ENCODE data around the gene SEC23B.
"Not testable (repeated sequence)": the region's sequence is repeated elsewhere in the genome, so short reads cannot be mapped to it uniquely, and the experiment has no call there.

SEC23B gene

GRCh38 chr20:18526761-18527160, 19.0 kb downstream of the SEC23B start:
- DNase-seq, result not testable (repeated sequence)

DNA sequence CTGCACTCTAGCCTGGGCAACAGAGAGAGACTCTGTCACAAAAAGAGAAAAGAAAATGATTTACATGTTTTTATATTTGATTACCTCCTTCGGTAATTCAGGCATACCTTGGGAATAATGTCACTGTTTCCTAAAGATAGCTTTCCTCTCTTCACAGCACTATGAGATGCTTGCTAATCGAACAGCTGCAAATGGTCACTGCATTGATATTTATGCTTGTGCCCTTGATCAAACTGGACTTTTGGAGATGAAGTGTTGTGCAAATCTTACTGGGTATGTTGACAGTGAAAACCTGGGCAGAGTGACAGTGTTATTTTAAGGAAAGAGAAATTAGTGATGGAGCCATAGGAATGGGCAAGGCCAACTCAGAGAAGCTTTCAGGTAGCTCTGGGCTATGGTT, 19.6 kb downstream of the SEC23B start:
- no peak for DNase-seq

DNA sequence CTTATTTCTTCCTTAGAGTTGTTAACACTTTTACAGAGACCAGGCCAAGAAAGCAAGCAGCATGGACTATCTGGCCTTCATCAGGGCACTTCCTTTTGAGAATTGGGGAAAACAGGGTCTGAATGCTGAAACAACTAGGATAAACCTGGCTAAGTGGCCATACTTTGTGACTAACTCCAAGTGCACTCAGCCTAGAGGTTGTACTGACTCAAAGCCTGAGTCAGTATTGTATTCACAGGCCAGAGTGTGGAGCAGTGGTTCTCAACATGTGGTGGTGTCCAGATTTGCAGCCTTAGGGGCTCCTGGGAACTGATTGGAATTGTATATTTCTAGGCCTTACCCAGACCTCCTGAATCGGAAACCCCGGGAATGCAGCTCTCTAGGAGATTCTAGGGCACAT, 20.1 kb downstream of the SEC23B start:
- DNase-seq, result no peak

GRCh38 chr20:18529041-18529440, 21.3 kb downstream of the SEC23B start:
- DNase-seq, result no peak

DNA sequence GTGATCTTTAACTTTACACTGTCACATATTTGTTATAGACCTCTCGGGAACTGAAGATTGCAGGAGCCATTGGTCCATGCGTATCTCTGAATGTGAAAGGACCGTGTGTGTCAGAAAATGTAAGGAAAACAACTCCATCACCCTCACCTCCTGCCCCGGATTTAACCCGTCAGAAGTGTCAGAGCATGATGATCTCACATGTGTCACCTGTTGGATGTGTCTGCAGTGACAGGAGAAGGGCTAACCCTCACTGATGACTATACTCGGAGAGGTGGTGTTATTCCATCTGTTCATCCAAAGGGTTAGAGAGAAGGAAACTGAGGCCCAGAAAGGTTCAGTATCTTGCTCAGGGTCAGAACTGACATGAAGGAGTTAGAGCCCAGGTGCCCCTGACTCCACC, 24.9 kb downstream of the SEC23B start:
- DNase-seq, result no peak

DNA sequence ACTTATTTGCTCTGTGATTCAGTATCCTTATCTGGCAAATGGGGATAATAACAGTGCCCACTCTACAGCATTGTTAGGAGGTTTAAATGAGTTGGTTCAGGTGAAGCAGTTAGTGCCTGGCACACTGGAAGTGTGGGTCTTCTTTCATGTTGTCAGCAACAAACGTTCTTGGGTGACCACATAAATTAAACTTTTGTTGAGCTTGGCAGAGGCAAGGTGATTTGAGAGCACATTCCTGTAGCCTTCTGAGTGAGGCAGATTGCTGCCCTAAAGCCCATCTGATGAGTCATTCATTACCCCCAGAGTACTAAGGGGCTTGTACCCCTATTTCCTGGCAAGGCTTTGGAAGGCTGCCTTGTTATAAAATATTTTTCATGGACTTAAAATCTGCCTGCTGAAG, 25.8 kb downstream of the SEC23B start:
- no peak for DNase-seq

DNA sequence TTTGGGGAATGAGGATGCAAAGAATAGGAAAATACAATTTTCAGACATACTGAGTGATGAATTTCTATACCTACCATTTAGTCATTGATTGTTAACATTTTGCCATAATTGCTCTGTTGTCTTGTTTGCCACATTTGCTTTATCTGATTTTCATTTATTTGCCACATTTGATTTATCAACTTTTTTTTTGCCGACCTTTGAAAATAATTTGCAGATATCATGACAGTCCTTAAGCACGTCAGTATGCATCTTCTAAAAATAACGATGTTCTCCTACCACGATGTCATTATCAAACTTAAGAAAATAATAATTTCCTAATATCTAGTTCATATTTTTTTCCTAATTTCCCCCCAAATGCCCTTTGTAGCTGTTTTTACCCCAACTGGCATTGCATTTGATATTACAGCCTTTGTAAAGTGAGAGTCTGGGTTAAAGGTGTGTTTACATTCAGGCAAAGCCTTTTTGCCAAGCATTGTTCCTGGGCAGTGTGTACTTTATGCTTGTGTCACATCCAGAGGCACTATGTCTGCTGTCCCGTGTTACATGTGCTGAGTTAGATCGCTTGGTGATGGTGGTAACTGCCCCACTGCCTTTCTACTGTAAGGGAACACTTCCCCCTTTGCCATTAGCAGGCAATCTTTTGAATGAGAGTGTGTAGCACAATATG, 26.4 kb downstream of the SEC23B start:
- DNase-seq, result no peak

GRCh38 chr20:18537651-18538050, 29.9 kb downstream of the SEC23B start:
- DNase-seq, result no peak

GRCh38 chr20:18541741-18542140, 34.0 kb downstream of the SEC23B start:
- no peak for DNase-seq

GRCh38 chr20:18543216-18543615, 35.5 kb downstream of the SEC23B start:
- no peak for DNase-seq

- no peak for DNase-seq
Observed at GRCh38 chr20:18543932-18544331, 36.2 kb downstream of the SEC23B start.

- DNase-seq, result no peak
Observed at GRCh38 chr20:18545566-18545965, 37.8 kb downstream of the SEC23B start.

DNA sequence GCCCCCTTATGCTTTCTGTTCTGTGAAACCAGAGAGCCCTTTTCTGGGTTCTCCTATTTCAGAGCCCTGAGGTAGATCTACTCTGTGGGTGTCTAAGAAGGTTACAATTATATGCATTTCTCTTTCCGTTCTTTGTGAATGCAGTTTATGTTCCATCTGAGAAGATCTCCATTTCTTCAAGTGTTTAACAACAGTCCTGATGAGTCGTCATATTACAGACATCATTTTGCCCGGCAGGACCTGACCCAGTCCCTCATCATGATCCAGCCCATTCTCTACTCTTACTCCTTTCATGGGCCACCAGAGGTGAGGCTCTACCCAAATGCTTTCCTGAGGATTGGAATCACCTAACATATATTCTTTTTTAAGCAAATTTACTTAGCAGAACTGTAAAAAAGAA, 40.7 kb downstream of the SEC23B start:
- no peak for DNase-seq

DNA sequence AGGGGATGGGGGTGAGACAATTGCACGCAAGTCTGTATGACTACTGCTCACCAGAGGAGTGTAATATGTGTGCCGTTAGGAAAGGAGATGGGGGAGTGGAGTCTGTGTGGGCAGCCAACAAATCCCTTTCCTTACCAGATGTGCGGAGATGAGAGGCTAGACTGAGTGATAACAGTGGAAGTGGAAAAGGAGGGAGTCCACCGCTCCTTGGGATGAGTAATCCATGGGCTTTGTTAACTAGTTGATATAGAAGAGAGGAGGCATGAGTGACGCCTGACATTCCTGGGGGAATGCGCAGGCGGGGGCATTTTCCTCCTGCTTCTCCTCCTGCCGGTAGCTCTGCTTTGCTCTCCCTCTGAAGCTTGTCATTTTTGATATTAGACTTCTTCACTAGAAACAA, 46.0 kb downstream of the SEC23B start:
- no peak for DNase-seq

- peak; percentile 74 for DNase-seq
Observed at GRCh38 chr20:18566892-18567738, 59.4 kb downstream of the SEC23B start, which contains the start of gene SMIM26. TSS of gene SMIM26 (plus strand) at chr20:18567432. CDS start at chr20:18567479, 47 bp downstream.

- DNase-seq, result no peak
Observed at GRCh38 chr20:18567739-18568091, 60.0 kb downstream of the SEC23B start.

DNA sequence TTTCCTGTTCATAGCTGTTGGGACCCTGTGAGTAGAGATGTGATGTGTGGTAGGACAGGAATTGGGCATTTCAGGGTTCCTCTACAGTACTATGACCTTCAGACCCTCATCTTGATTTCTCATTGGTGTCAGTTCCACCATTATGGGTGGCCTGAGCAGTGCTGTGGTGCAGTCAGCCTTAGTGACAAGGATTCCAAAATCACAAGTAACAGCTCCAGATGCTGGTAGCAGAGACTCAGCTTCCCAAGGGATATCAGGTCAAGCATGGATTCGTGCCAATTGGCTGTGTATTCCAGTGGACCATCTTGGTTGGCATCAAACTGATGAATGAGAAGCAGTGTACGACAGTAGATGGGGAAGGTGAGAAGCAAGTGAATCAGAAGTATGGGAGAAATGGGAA, 63.3 kb downstream of the SEC23B start:
- no peak for DNase-seq

- DNase-seq, result no peak
Observed at GRCh38 chr20:18571578-18571977, 63.8 kb downstream of the SEC23B start.

DNA sequence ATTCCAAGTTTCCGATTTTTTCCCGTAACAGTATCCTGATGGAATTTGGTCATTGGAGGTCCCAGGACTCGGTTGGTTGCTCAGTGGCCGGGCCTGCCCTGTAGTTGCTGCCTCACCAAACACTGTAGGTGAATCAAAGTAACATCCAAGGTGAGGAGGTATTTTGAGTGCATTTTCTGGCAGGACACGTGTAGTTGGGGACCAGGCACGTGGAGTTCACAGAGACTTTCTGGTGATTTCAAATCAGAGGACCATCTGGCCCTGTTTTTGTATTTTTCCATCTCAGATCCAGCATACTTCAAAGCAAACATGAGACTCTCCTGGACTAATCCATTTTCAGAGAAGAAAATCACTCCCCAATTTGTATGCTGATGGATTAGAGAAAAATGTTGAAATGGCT, 70.2 kb downstream of the SEC23B start:
- DNase-seq, result no peak

DNA sequence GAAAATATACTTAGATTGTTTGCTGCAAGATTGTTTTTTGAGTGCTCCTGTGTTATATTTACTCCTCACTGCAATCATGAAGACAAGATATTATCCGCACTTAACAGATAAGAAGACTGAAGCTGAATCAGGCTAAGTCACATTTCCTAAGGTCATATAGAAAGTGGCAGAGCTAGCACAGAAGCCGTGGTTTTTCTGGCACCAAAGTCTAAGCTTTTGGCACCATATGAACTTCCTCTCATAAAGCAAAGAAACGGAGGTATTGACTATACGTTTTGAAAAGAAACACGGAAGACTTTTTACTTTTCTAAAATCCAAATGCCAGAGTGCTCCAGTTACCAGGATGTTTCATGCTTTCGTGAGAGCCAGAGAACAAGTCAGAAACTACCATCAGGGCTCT, 70.8 kb downstream of the SEC23B start:
- no peak for DNase-seq

DNA sequence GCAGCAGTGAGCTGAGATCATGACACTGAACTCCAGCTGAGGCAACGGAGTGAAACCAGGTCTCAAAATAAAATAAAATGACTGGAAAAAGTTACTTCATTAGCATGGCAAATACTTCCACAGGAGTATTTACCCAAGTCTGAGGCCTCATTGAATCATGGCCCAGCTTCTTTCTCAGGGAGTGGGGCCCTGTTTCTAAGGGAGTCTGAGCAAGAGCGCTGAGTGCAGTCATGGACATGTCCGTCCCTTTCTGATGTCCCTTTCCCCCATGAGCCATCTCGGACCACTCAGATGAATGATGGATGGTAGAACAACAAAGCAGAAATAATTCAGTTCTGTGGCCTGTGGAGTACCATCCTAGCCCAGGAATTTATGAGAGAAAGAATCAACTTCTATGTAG, 72.3 kb downstream of the SEC23B start:
- DNase-seq, result no peak

DNA sequence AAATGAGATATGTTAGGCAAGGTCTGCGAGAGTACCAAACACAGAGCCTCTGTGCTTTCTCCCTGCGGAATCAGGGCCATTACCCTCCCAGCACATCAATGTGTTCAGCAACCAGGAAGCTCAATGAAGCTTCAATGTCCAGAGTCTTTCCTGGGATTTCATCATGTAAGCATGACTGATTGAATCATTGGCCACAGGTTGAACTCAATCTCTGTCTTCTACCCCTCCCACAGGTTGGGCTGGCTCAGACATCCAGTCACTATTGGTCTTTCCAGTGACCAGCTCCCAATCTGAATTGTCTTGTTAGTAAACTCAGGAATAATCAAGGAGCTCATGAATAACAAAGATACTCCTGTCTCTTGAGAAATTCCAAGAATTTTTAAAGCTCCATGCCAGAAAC, 77.4 kb downstream of the SEC23B start:
- DNase-seq, result no peak

DNA sequence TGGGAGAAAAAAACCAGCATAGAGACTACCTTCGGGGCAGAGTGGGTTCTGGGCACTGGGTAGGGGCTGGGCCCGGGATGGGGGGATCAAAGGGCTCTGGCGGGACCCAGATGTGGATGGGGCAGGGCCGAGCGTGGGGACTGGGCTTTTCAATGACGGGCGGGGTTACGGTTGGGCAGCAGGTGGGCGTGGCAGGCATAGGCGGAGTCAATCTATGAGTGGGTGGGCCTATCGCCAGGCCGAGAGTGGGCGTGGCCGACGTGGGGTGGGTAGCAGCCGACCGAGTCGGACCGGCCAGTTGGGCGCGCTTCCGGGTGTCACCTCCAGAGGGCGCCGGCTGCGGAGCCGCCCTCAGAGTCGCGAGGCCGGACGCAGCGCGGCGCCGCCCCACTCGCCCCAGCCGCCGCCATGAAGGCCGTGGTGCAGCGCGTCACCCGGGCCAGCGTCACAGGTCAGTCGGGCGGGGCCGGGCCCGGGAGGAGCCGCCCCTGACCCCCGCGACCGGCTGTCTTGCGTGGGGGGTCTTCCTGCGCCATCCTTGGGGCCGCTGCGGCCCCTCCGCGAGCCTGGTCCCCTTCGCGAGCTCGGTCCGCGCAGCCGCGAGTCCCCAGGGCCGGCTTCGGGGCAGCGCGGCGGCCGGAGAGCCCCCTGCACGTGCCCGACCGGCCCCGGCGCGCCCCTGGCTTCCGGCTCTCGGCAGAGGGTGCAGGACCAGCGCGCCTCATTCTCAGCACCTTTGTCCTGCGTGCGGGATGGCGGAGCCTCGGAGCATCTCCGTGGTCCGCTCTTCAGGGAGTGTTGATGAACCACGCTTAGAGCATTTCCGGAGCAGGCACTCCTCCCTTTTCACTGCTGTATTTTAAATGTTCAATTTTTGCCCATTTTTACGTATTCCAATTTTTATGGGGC, 80.2 kb downstream of the SEC23B start, which contains the start of gene DTD1:
Gene DTD1, plus strand, starts transcription at position 390 of the 909 bp plus-strand sequence. Its CDS starts 19 bp downstream, at position 409.
- peak; percentile 68 for DNase-seq
